HG03159 (cell line): Measurements from ENCODE around the gene SNRPB2.
A peak's percentile ranks its signal among the peaks of the same experiment; 100 is the strongest.

Source experiments
- ATAC-seq: cut with Tn5 transposase; IDR thresholded peaks from one replicate; pipeline ENCODE4 v1.9.1; 2021; ENCODE audit warnings: mild to moderate bottlenecking, moderate library complexity; ENCODE audit not compliant: unreplicated experiment

The SNRPB2 gene

GRCh38 chr20:16729565-16730460 is at the start of gene SNRPB2:
Gene SNRPB2, plus strand, starts transcription at chr20:16730026. Its CDS starts 1,677 bp downstream, at chr20:16731703.
- peak; percentile 99 for ATAC-seq

GRCh38 chr20:16684416-16684815 is 45.4 kb upstream of the SNRPB2 start:
- ATAC-seq, result no peak

- ATAC-seq, result no peak
These were observed 39.9 kb upstream of the SNRPB2 start for GRCh38 chr20:16689906-16690305.

GRCh38 chr20:16691381-16691780 is 38.4 kb upstream of the SNRPB2 start:
- ATAC-seq, result no peak

- ATAC-seq, result no peak
These were observed 37.8 kb upstream of the SNRPB2 start for GRCh38 chr20:16692009-16692408.

GRCh38 chr20:16692442-16692841 is 37.4 kb upstream of the SNRPB2 start:
- no peak for ATAC-seq

GRCh38 chr20:16693278-16693677 is 36.5 kb upstream of the SNRPB2 start:
- ATAC-seq, result no peak

- ATAC-seq, result no peak
These were observed 35.7 kb upstream of the SNRPB2 start for GRCh38 chr20:16694161-16694560.

GRCh38 chr20:16695628-16696027 is 34.2 kb upstream of the SNRPB2 start:
- no peak for ATAC-seq

- ATAC-seq, result no peak
These were observed 30.5 kb upstream of the SNRPB2 start for GRCh38 chr20:16699293-16699692.

- ATAC-seq, result no peak
These were observed 28.5 kb upstream of the SNRPB2 start for GRCh38 chr20:16701296-16701695.

- ATAC-seq, result no peak
These were observed 26.3 kb upstream of the SNRPB2 start for GRCh38 chr20:16703570-16703969.

GRCh38 chr20:16707674-16708073 is 22.2 kb upstream of the SNRPB2 start:
- peak; percentile 54 for ATAC-seq

- peak; percentile 8 for ATAC-seq
These were observed 21.2 kb upstream of the SNRPB2 start for GRCh38 chr20:16708602-16709001.

GRCh38 chr20:16709017-16709416 is 20.8 kb upstream of the SNRPB2 start:
- peak; percentile 81 for ATAC-seq

GRCh38 chr20:16710781-16711180 is 19.0 kb upstream of the SNRPB2 start:
- peak; percentile 37 for ATAC-seq

- no peak for ATAC-seq
These were observed 18.1 kb upstream of the SNRPB2 start for GRCh38 chr20:16711661-16712258.

- no peak for ATAC-seq
These were observed 17.3 kb upstream of the SNRPB2 start for GRCh38 chr20:16712511-16712947.

- no peak for ATAC-seq
These were observed 16.8 kb upstream of the SNRPB2 start for GRCh38 chr20:16713066-16713465.

- ATAC-seq, result no peak
These were observed 15.6 kb upstream of the SNRPB2 start for GRCh38 chr20:16714242-16714641.

GRCh38 chr20:16714751-16715150 is 15.1 kb upstream of the SNRPB2 start:
- no peak for ATAC-seq

- ATAC-seq, result no peak
These were observed 10.4 kb upstream of the SNRPB2 start for GRCh38 chr20:16719421-16719820.
